Smooth muscle cell (in vitro differentiated cells): ENCODE measurements around the gene XRCC6. TPM values are rescaled to one million over a fixed set of nuclear protein-coding genes. Genes with fewer than 3 reads are reported as not detected.
A peak's percentile ranks its signal among the peaks of the same experiment; 100 is the strongest.

ENCODE experiments used
- DNase-seq: peaks from one replicate; lab custom pipeline; 2025; ENCODE audit not compliant: unreplicated experiment; lab: John Stamatoyannopoulos, UW
- H2AFZ ChIP-seq: fragments of 200-600 bp; sonication (generic); 2 replicates; pipeline ENCODE4 v1.6.0; 2016; ENCODE audit warnings: antibody characterized with exemption, low read depth, mild to moderate bottlenecking
- H3F3A ChIP-seq: fragments of 200-600 bp; sonication (generic); 2 replicates; pipeline ENCODE4 v1.6.0; 2017; ENCODE audit warnings: antibody characterized with exemption, low read depth
- H3K27ac ChIP-seq: fragments of 200-600 bp; sonication (generic); 2 replicates; pipeline ENCODE4 v1.5.1; 2016; ENCODE audit warnings: low read depth, mild to moderate bottlenecking
- H3K27me3 ChIP-seq: fragments of 200-600 bp; sonication (generic); 2 replicates; pipeline ENCODE4 v1.6.1; 2016; ENCODE audit warnings: low read depth, mild to moderate bottlenecking
- H3K36me3 ChIP-seq: fragments of 200-600 bp; sonication (generic); 2 replicates; pipeline ENCODE4 v1.5.1; 2016; ENCODE audit warnings: low read depth
- H3K4me1 ChIP-seq: fragments of 200-600 bp; sonication (generic); 2 replicates; pipeline ENCODE4 v1.5.1; 2016; ENCODE audit warnings: low read depth
- H3K4me2 ChIP-seq: fragments of 200-600 bp; sonication (generic); 2 replicates; pipeline ENCODE4 v1.6.0; 2016; ENCODE audit warnings: mild to moderate bottlenecking
- H3K4me3 ChIP-seq: fragments of 200-600 bp; sonication (generic); 2 replicates; pipeline ENCODE4 v1.5.1; 2016; ENCODE audit warnings: mild to moderate bottlenecking
- H3K79me2 ChIP-seq: fragments of 200-600 bp; sonication (generic); 2 replicates; pipeline ENCODE4 v1.6.0; 2016; ENCODE audit warnings: low read depth, mild to moderate bottlenecking
- H3K9ac ChIP-seq: fragments of 200-600 bp; sonication (generic); 2 replicates; pipeline ENCODE4 v1.6.0; 2016; ENCODE audit warnings: low read depth
- H3K9me3 ChIP-seq: fragments of 200-600 bp; sonication (generic); replicated peaks from 2 replicates; pipeline ENCODE4 v1.5.1; 2016; ENCODE audit warnings: low read depth
- H4K20me1 ChIP-seq: fragments of 200-600 bp; sonication (generic); 2 replicates; pipeline ENCODE4 v1.6.0; 2016; ENCODE audit warnings: low read depth
- CTCF ChIP-seq: fragments of 200-600 bp; sonication (generic); IDR thresholded peaks from 2 replicates; pipeline ENCODE4 v1.5.1; 2017; ENCODE audit warnings: borderline replicate concordance, mild to moderate bottlenecking, antibody characterized with exemption; ENCODE audit not compliant: insufficient read depth, poor library complexity, severe bottlenecking
- WGBS: methylation state at CpG from one replicate; pipeline ENCODE4 v1.1.7; 2016; ENCODE audit warnings: low lambda C conversion rate; 5-methylcytosine and 5-hydroxymethylcytosine counted together
- polyA plus RNA-seq: library from polyadenylated mRNA; unstranded; fragments of >200 nt; fragmentation: Nextera tagmentation; extraction: Ambion mirVana; gene quantifications from 2 replicates; pipeline ENCODE4 v1.2.1, GENCODE V29; 2016
- total RNA-seq: library from RNA; depleted of rRNA; stranded (reverse); fragments of >200 nt; gene quantifications from 2 replicates; pipeline ENCODE4 v1.2.3, GENCODE V29; 2014

XRCC6 gene
- total and polyA plus RNA-seq, 2 experiments from 2014 or later, result 186 to 264 TPM

DNA sequence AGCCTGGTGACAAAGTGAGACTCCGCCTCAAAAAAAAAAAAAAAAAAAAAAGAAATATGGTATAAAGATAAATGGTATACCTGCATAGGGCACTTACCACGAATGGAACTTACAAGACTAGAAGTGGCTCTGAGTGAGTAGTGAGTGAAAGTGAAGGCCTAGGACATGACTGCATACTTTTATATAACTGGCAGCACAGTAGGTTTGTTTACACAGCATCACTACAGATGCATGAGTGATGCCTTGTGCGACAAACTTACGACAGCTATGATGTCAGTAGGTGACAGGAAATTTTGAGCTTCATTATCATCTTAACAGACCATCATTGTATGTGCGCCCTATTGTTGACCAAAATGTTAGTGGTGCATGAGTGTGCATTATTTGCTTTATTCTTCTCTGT is 17.7 kb downstream of the XRCC6 start:
- Histone ChIP-seq H3K4me1 (no peaks in the 10 kb centered on the region), H3K36me3 (peaks cover 13% of the 10 kb centered on the region), H4K20me1 (peaks cover 50% of the 10 kb centered on the region), H3K79me2 (peaks cover 17% of the 10 kb centered on the region), H3K27ac (no peak overlapping the region), H3K9me3 (no peaks in the 10 kb centered on the region), H2AFZ (no peak overlapping the region), H3K4me2 (no peak overlapping the region), H3F3A (no peaks in the 10 kb centered on the region), H3K27me3 (no peaks in the 10 kb centered on the region), H3K4me3 (no peak overlapping the region), H3K9ac (no peak overlapping the region)
- DNase-seq, result no peak
- 98% methylated on average over 5 of the region's 5 CpGs for WGBS
- no peak for TF ChIP-seq CTCF

- Histone ChIP-seq H4K20me1 (peaks cover 32% of the 10 kb centered on the region), H3K36me3 (peaks cover 3% of the 10 kb centered on the region), H3F3A (no peaks in the 10 kb centered on the region)
Measured at GRCh38 chr22:41641854-41642253, 20.8 kb downstream of the XRCC6 start.

DNA sequence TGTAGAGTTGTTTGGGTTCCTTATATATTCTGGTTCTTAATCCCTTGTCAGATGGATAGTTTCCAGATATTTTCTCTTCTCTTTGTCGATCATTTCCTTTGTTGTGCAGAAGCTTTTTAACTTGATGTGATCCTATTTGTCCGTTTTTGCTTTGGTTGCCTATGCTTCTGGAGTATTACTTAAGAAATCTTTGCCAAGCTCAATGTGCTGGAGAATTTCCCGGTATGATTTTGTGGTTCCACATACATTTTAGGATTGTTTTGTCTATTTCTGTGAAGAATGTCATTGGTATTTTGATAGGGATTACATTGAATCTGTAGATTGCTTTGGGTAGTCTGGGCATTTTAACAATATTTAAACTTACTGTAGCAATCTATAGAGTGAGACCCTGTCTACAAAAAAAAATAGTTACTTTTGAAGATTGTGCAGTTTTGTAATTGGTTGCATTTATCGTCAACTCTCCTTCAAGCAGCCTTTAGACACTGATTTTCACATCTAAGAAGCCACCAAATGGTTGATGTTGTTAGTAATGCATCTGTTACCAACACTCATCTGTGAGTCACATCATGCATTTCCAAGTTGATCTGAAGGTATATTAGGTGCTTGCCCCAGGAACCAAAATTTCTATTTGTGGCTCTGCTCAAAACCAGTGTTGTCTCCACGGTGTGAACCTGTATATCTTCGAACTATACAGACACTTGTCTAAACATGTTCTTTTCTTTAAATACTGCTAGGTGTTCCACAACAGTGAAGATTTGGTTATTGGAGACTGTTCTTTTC is 21.4 kb downstream of the XRCC6 start:
- Histone ChIP-seq H3K4me1 (no peaks in the 10 kb centered on the region), H3F3A (no peaks in the 10 kb centered on the region), H3K27ac (peak overlapping the region; percentile 8), H3K9ac (no peak overlapping the region), H3K9me3 (no peaks in the 10 kb centered on the region), H3K36me3 (peaks cover 3% of the 10 kb centered on the region), H4K20me1 (peaks cover 32% of the 10 kb centered on the region), H3K4me2 (no peak overlapping the region), H2AFZ (no peak overlapping the region), H3K27me3 (no peaks in the 10 kb centered on the region), H3K4me3 (no peak overlapping the region), H3K79me2 (peaks cover 20% of the 10 kb centered on the region)
- no peak for DNase-seq
- TF ChIP-seq CTCF, result no peak
- WGBS, result 77% methylated on average over 6 of the region's 6 CpGs

More at GRCh38 chr22:41641854-41642253, 20.8 kb downstream of the XRCC6 start:
- WGBS, result 98% methylated on average over 7 of the region's 7 CpGs
- H3K27ac ChIP-seq, result no peak overlapping the region
- TF ChIP-seq CTCF, result no peak
- H3K9ac ChIP-seq, result no peak overlapping the region
- H3K4me2 ChIP-seq, result no peak overlapping the region
- no peak overlapping the region for H2AFZ ChIP-seq
- no peaks in the 10 kb centered on the region for H3K27me3 ChIP-seq
- DNase-seq, result no peak
- no peaks in the 10 kb centered on the region for H3K9me3 ChIP-seq
- no peaks in the 10 kb centered on the region for H3K4me1 ChIP-seq
- H3K4me3 ChIP-seq, result no peak overlapping the region
- H3K79me2 ChIP-seq, result peaks cover 20% of the 10 kb centered on the region

- Histone ChIP-seq H2AFZ (no peak overlapping the region), H3K9me3 (no peaks in the 10 kb centered on the region), H3K27me3 (no peaks in the 10 kb centered on the region), H3K36me3 (peaks cover 9% of the 10 kb centered on the region), H3K4me2 (no peak overlapping the region), H3K9ac (no peak overlapping the region), H3K79me2 (peaks cover 10% of the 10 kb centered on the region), H3K27ac (no peak overlapping the region), H3K4me3 (no peak overlapping the region), H3K4me1 (no peaks in the 10 kb centered on the region), H4K20me1 (peaks cover 19% of the 10 kb centered on the region), H3F3A (no peaks in the 10 kb centered on the region)
- DNase-seq, result no peak
- TF ChIP-seq CTCF, result no peak
- WGBS, result 90% methylated on average over 1 of the region's 3 CpGs
Measured at GRCh38 chr22:41647771-41648170, 26.7 kb downstream of the XRCC6 start.
